ENCODE results near the gene AGXT2.
"Not testable (repeated sequence)": the region's sequence is repeated elsewhere in the genome, so short reads cannot be mapped to it uniquely, and the experiment has no call there.

AGXT2 gene

DNA sequence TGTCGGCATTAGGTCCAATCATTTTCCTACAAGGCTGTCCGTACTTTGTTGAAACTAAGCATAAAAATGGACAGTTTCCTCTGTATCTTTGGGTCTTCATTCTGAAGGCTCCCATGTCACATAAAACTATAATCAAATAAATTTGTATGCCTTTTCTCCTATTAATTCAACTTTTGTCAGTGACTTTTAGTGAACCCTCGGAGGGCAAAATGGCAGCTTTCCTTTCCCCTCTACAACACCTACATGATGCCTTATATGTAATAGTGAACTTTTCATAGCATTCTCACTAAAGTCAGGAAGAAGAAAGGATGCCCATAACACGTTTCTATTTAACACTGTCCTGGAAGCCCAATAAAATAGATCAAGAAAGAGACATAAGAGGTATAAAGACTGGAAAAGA is 5.1 kb upstream of the AGXT2 start:
- no peak for DNase-seq (ENCODE audit: low read depth in 3 of 3)

DNA sequence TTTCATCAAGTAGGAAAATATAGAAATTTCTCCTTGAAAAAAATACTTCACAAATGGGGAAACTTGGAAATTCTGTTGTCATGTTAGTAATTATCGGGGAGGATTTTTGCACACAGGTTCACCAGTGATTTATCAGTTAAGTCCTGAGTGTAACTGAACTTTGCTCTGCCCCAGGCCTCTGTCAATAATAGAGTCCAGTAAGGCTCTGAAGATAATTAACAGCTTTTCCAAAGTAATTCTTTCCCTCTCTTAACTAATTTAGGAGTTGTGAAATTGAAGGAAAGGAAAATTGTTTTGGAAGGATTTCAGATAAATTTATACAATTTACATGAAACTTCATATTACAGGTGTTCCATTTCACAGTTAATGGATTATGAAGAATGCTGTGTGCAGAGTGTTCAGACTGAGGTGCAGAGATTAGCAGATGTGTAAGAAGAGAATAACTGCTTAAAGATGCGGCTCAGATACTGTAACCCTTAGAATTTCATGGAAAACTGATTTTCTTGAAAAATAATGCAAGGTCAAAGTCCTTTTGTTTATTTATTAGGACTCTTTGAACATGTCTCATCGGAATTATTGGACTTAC is 2.9 kb upstream of the AGXT2 start:
- no peak for DNase-seq (ENCODE audit: low read depth in 3 of 3)

DNA sequence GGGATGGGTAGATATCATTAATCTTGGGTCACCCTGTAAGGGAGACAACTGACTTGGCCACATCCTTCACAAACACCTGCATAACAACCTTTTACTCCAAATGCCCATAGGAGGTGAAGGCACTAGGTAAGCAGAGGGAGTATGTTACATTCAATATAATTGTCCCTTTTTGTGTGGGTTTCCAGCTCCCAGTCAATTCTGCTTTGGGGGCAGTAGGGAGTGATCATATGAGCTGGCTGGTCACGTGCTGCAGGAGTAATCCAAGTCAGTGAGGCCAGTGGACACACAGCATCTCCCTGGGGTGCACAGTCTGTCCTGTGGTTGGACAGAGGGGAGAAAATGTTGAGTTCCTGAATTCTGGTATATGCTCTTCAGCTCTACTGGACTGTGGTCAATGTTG is 1.2 kb upstream of the AGXT2 start:
- no peak for DNase-seq (ENCODE audit: low read depth in 3 of 3)

DNA sequence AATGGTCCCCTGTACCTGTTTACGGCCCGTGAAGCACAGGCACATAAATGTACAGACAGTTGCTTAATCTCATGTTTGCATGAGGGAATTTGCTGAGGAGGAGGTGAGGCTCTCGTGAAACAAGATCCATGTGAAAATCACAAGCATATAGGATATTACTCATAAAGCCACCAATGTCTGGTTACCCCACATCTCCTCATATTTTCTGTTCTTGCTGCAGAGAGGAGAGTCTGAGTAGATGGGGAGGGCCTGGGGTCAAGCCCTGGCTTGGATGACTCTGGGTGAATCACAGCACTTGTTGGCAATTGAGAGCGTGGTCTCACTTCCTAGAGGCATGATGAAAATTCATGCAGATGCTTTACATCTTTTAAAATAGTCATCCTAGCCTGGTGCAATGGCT is 975 bp downstream of the AGXT2 start:
- DNase-seq (ENCODE audit: low read depth in 3 of 3): no peak

DNA sequence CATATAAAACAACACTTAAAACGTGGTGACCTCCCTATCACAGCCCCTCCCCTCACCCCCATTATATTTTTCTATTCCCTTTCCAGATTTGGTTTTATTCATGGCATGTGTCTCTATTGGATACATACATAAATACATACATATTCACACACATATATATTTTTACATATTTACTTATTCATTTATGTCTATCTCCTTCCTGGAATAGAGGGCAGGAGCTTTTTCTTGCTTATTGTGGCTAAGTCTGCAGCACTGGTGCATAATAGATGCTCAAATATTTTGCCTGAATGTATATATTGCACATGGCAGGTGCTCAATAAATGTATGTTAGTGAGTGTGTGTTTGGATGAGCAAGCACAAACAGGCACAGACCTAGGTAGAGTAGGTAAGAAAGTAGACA is 2.5 kb downstream of the AGXT2 start:
- DNase-seq (ENCODE audit: low read depth in 3 of 3): no peak

DNA sequence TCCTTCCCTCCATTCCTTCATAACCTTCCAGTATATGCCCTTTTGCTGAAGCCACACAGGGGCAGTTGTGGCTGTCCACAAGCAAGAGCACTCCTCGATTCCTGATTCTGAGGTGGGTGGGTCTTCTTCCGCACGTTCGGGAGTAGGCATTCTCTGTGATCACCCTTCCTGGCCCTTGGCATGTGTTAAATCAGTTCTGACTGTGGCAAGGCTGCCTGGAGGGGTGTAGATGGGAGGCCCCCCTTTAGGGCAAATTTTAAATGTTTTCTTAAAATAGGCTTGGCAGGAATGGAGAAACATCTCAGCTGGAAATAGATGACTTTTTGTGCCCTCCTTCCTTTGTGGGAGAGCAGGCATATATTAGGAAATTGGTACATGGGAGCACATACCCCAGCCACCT is 3.1 kb downstream of the AGXT2 start:
- no peak for DNase-seq (ENCODE audit: low read depth in 3 of 3)

DNA sequence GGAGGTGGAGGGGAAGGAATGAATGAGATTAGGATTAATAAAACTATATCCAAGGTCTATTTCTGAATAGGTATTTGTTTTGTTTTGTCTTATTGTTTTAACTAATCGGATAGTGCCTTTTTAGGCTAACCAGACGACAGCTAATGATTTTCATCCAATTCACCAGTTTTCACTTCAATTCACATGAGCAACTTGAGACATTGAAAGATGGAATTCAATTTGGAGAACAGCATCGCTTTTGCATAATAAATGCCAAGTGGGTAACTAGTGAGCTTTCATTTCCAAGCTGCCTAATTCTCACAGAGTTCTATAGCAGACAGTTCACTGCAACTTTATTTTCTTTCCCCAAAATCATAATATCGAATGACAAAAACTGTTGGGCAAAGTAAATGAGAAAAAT is 5.0 kb downstream of the AGXT2 start:
- DNase-seq (ENCODE audit: low read depth in 3 of 3): no peak

DNA sequence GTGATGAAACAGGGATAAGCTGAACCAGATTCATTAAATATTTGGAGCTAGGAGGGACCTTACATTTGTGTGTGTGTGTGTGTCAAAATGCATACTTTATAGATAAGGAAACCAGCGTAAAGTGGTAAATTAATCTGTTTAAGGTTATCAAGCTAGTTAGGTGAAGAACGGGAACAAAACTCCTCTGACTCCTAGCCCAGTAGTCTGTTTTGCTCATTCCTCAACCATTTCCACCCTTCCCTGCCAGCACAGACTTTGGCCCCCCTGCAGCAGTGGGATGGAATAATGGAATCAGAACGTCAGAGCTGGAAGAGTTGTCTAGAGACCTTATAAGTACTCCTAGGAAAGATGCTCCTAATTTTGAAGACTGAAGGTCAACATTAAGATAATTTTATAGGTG is 6.5 kb downstream of the AGXT2 start:
- no peak for DNase-seq (ENCODE audit: low read depth in 3 of 3)

GRCh38 chr5:35038891-35039290 is 8.9 kb downstream of the AGXT2 start:
- no peak for DNase-seq (ENCODE audit: low read depth in 3 of 3)

DNA sequence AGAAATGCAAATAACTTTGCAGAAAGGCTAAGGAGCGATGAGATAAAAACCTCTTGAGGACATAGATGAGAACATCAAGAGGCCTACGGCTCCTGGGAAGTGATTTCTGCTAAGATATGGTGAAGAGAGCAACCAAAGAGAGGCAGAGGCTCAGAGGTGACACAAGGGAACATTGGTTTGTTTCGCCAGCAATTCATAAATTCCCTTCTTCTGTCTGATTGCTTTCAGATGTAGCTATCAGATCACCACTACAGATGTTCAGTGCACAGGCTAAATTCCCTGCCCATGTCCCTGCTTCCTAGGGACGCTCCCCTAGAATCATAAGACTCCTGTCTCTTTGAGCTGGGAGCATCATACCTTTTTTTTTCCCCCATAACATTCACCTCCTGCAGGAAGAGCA is 11.2 kb downstream of the AGXT2 start:
- DNase-seq (ENCODE audit: low read depth in 3 of 3): no peak

GRCh38 chr5:35035929-35036328 is 11.8 kb downstream of the AGXT2 start:
- DNase-seq (ENCODE audit: low read depth in 3 of 3): not testable (repeated sequence)

DNA sequence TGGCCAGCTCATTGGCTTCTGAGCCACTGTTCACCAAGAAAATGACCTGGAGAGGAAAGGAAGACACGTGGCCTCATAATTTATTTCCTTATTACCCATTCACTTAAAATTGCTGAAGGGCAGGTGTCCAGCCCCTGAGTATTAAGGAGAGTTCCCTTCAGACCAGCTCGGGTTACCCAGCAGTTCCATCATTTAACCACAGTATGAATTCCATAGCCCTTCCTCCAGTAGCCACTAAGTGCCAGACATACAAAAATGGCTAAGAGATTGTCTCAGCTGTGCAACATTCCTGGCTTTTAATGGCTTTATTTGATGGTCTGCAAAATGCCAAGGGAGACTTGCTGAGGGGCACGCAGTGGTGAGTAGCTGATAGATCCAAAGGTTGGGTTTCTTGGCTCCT is 12.5 kb downstream of the AGXT2 start:
- no peak for DNase-seq (ENCODE audit: low read depth in 3 of 3)

- no peak for DNase-seq (ENCODE audit: low read depth in 3 of 3)
Measured at GRCh38 chr5:35032356-35032755, 15.4 kb downstream of the AGXT2 start.

DNA sequence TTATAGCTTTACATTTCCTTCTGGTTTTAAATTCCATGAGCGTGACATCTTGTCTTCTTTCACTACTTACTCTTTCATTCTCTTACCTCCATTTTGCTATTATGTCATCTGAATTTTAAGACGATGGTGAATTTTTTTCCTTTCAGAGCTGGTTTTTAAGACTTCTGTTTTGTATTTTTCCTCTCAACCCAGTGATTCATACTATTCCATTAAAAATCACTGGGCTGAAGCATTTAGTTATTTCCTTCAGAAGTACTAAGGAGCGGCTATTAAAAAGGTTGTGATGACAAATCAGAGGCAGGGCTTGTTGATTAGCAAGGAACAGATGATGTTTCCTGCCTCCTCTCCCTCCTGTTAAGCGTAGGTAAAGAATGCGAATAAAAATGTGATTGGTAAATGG is 16.5 kb downstream of the AGXT2 start:
- DNase-seq (ENCODE audit: low read depth in 3 of 3): no peak

DNA sequence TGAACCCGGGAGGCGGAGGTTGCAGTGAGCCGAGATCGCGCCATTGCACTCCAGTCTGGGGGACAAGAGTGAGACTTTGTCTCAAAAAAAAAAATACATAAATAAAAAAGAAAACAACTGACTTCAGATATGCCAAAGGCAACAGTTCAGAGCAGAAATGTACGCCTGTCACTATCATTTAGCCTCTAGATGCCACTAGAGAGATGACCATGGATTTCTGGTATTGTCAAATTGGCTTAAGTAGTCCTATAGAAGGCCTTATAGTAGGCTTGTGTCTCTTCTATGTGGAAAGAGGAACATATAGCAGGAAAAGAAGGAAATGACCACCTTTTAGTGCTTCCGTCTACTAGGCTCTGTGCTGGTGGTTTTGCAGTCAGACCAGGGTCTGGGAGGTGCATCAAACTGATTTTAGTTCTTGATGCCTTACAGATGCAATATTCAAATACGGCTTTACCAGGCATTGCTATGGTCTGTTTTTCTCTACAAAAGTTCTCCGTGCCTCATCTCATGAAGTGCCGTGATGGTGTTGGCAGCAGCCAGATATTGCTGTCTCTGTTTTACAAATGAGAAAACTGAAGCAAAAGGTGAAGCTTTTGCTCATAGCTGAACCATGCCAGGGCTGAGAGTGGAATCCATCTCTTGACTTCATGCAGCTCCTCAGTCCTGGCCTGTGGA is 17.2 kb downstream of the AGXT2 start:
- no peak for DNase-seq (ENCODE audit: low read depth in 3 of 3)

- no peak for DNase-seq (ENCODE audit: low read depth in 3 of 3)
Measured at GRCh38 chr5:35029333-35029732, 18.4 kb downstream of the AGXT2 start.

DNA sequence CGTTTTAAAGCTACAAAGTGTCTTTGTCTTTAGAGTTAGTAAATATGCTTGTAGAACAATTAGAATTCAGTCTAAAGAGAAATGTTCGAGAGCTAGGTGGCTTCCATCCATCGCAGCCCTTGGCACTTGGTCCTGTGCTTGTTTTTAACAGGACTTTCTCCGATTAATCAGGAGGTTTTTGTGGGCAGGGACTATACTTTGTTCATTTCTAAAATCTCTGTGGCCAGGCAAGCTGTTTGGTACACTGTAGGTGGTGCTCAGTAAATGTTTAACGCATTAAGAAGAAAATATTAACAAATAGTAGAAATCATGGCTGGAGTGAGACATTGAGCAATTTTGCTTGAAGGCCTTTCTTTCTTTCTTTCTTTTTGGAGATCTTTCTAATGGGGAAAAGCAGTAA is 20.8 kb downstream of the AGXT2 start:
- DNase-seq (ENCODE audit: low read depth in 3 of 3): no peak

- no peak for DNase-seq (ENCODE audit: low read depth in 3 of 3)
Measured at GRCh38 chr5:35026280-35026840, 21.4 kb downstream of the AGXT2 start.

GRCh38 chr5:35024911-35025510 is 22.7 kb downstream of the AGXT2 start:
- DNase-seq (ENCODE audit: low read depth in 3 of 3): no peak

DNA sequence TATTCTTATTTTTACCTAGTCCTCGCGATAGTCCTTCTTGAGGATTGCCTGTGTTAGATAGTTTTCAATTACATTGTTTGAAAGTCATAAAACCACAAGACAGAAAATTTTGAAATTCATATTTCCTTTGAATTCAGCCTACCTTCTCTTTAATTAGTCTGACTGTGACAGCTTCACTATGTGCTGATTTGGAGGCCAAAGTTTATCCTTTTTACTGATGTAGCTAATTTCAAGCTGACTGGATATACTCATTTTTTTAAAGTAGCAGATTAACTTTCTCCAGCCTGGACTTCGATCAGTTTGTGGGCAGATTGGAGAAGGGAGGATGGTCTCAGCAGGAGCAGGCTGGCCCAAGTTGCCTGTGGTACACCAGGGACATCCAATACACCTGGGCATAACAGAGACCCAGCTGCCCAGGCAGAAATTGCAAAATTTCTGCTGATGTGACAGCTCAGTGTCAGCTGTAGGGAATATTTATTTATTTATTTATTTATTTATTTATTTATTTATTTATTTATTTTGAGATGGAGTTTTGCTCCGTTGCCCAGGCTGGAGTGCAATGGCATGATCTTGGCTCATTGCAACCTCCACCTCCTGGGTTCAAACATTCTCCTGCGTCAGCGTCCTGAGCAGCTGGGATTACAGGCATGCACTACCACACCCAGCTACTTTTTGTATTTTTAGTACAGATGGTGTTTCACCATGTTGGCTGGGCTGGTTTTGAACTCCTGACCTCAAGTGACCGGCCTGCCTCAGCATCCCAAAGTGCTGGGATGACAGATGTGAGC is 24.2 kb downstream of the AGXT2 start:
- no peak for DNase-seq (ENCODE audit: low read depth in 3 of 3)

- no peak for DNase-seq (ENCODE audit: low read depth in 3 of 3)
Measured at GRCh38 chr5:35016174-35017051, 31.3 kb downstream of the AGXT2 start.

Data from stimulated activated CD4-positive, alpha-beta T cell treated with anti-CD3 and anti-CD28 coated beads, TNF-alpha, amount 100 ng/mL, for 4 hours (primary cell).